Pulmonary artery endothelial cell (primary cell): ENCODE results near the gene CALCOCO1. TPM values are rescaled to one million over a fixed set of nuclear protein-coding genes. Genes with fewer than 3 reads are reported as not detected.
A peak's percentile ranks its signal among the peaks of the same experiment; 100 is the strongest.
"Not testable (repeated sequence)": the region's sequence is repeated elsewhere in the genome, so short reads cannot be mapped to it uniquely, and the experiment has no call there.

ENCODE experiments used
- DNase-seq: peaks from one replicate; pipeline ENCODE4 v3.0.0-alpha.2; 2011; ENCODE audit warnings: low read depth, low spot score
- total RNA-seq: library from RNA; depleted of rRNA; stranded (reverse); fragments of >200 nt; gene quantifications from 2 replicates; pipeline ENCODE4 v1.2.3, GENCODE V29; 2014

Gene CALCOCO1, protein sequence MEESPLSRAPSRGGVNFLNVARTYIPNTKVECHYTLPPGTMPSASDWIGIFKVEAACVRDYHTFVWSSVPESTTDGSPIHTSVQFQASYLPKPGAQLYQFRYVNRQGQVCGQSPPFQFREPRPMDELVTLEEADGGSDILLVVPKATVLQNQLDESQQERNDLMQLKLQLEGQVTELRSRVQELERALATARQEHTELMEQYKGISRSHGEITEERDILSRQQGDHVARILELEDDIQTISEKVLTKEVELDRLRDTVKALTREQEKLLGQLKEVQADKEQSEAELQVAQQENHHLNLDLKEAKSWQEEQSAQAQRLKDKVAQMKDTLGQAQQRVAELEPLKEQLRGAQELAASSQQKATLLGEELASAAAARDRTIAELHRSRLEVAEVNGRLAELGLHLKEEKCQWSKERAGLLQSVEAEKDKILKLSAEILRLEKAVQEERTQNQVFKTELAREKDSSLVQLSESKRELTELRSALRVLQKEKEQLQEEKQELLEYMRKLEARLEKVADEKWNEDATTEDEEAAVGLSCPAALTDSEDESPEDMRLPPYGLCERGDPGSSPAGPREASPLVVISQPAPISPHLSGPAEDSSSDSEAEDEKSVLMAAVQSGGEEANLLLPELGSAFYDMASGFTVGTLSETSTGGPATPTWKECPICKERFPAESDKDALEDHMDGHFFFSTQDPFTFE
- total RNA-seq = 42.0 and 58.7 TPM in 2 replicates

DNA sequence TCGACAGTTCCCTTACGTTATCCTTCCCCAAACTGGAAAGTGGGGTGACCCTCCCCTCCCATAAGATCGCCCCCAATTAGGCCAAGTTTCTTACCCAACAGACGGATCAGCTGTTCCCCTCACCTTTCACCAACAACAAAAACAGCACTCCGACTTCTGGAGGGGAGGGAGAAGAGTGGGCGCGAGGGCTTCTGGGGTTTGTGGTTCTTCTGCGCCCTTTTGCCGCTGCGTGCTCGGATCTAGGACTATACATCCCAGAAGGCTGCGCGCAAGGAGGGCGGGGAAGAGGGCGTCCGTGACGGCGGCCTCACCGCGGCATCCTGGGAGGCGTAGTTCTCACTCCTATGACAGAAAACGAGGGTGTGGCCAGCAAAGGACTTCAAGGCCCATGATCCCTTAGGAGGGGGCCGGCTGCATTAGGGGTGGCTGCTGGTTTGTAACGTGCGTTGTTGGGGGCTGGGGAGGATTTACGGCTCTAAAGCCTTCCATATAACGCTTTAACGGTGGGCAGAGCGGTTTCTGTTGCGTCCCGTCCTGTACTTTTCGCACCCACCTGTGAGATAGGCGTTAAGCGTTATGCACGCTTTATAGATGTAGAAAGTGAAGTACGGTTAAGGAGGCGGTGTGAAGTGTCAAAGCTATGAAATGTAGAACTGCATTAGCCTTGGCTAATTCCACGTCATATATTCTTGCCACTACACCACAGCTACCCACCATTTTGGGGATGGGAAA is at the start of gene CALCOCO1:
Gene CALCOCO1 (minus strand): TSS at position 143 of the 732 bp plus-strand sequence. CDS start 2,210 bp downstream, outside the sequence.
- peak; percentile 92 for DNase-seq

DNA sequence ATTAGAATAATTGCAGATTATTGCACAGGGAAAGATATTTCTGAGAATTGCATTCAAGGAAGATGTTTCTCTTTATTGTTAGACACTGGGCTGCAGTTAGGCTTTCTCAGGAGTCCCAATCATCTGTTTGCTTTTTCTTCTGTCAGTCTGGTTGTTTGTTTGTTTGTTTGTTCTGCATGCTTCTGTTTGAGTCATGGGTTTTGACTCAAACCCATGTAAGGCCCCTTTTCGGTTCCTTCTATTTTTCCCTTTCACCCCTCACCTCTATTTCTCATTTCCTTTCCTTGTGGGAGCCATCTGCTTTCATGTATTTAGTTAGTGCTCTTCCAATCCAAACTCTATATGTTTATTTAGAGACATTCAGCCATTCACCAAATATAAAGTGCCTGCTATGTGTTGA is 49.6 kb upstream of the CALCOCO1 start:
- no peak for DNase-seq

DNA sequence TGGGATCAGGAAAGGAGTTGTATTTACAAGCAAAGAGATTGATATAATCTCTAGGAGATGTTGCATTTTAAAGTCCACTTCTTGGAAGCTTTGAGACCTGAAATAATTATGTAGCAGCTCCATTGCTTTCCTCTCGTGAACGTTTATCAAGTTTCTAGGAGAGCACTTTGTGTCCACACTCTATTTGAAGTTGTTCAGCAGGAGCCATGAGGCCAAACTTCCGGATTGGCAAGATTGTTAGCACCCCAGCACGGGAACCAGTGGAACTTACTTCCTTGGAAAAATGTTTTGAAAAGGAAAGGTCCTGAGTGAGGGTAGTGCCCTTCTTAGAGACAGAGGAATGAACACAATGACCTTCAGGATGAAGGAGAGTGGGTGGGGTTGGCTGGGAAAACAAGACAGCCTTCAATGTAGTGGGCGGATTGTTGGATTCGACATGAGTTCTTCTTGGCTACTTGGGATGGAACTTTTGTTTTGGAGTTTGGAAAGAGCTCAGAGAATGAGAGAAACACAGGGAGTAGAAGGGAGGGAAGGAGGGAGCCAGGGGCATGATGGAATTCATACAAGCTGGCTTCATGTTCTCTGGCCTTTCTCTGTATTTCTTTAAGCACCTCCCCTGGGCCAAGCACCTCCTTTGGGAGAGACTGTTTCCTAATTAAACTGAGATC is 48.4 kb upstream of the CALCOCO1 start:
- no peak for DNase-seq

DNA sequence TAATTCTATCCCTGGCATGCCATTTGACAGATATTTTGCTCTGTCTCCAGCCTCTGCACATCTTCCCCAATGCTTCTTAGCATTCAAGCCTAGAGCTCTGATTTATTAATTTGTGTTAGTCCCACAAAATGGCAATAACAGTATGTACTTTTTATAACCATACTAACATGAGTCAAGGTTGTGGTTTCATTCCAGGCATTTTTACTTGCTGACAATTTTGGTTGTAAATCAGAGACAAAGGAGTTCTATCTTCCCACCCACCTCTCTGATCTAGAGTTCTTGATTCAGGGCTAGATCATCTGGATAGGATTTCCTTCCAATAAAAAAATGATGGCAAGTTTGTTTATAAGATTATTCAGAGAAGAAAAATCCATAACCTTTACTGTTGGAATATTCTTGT is 43.0 kb upstream of the CALCOCO1 start:
- DNase-seq = no peak

DNA sequence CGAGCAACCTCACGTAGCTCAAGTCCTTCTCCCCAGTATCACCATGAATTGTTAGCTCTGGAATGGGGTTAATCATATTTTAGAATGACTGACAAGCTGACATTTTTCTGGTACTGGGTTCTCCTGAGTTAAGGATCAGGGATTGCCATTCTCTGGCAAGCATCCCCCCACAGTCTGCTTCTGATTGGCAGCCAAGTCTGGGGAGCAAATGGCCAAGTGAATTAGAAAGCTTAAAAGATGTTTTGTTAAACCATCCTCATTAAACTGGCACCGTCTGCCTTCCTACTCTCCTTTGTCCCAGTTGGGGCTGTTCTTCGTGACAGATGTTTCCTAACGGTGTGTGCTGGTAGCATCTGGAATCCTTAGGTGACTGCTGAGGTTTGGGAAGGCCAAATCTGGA is 41.7 kb upstream of the CALCOCO1 start:
- DNase-seq = no peak

DNA sequence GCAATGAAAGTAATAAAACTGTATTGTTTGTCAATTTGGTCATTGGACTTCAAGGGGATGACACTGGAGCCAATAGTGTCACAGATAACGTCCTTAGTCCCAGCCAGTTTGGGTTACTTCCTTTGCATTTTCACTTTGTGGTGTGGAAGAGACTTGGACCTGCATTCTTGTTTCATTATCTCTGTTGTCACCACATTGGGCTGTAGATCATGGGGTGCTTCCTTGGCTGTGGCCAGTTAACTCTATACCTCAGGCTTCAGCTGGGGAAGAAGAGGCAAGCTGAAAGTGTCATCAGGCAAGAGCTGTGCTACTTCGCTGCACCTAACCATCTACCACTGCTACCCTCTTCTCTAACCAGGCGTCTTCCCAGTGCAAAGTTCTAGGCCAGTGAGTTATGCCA is 39.6 kb upstream of the CALCOCO1 start:
- no peak for DNase-seq

DNA sequence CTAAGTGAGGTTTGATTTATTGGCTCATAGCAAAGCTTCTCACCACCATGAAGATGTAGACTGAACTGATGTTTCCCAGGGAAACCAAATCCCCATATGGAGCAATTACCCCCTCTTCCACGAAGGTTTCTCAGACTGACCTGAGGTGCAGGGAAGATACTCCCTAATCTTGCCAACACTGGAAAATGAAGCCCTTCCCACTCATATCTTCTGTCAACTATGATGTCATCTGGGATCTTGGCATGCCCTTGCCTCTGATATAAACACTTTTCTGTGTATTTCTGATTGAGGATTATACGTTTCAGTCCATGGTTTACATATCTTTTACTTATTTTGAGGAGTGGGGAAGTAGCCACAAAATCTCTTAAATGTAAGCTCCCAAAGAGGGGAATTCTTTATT is 38.6 kb upstream of the CALCOCO1 start:
- DNase-seq = no peak

DNA sequence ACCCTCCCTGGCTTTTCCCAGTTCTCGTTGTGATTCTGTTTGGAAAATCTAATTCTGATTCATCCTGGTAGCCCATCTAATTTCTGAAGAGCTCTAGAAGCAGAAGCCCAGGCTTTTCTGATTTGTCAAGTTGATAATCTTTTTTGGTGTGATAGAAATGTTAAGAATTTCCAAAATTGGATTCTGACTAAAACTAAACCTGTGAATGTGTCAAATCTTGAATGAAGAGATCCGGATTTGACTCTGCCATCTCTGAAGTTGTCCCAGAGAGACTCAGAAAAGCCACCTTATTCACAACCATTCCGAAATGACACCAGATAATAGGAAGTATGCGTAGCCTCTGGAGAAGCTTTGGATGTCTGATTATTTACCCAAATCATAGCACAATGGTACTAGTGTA is 37.4 kb upstream of the CALCOCO1 start:
- no peak for DNase-seq

DNA sequence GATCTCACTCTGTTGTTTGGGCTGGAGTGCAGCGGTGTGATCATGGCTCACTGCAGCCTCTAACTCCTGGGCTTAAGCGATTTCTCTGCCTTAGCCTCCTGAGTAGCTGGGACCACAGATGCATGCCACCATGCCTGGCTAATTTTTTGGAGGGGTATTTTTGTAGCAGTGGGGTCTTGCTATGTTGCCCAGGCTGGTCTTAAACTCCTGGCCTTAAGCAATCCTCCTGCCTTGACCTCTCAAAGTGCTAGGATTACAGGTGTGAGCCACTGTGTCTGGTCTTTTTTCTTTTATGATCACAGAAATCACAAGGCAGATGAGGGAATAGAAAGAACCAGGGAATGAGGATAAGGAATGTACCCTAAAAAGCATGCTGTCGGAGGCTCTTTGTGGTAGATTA is 35.5 kb upstream of the CALCOCO1 start:
- not testable (repeated sequence) for DNase-seq

DNA sequence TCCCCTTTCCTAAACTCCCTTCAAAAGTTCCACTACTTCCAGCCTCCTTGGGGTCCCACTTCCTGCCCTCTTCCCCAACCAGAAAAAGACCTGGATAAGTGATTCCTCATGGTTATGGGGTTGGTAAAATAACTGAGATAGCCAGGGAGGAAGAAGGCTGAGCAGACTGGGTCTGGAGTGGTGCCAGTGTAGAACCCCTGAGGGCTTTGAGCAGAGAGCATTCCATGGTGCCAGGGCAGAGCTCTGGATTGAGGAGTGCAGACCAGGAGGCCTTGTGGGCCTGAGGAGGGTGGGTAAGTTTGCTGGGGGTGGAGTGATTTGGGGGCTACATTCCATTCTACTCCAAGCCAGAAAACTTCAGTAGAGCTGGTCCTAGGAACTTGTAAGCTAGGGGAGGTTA is 34.1 kb upstream of the CALCOCO1 start:
- DNase-seq = no peak

DNA sequence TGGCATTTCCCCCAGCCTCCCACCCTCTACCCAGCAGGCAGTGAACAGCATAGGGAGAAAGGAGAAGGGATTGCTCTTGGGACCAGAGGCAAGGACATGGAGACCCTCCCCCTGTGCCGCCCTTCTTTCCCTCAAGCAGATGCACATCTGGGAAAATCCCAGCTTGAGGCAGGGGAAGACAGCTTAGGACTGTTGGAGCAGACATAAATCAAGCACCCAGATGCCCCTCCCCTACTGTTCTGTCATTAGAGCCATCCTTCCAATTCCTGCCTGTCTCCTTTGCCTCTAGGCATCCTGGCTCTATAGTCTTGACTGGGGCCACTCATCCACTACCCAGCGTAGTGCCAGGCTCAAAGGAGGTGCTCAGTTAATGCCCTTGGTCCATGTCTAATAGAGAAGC is 32.0 kb upstream of the CALCOCO1 start:
- DNase-seq = no peak

DNA sequence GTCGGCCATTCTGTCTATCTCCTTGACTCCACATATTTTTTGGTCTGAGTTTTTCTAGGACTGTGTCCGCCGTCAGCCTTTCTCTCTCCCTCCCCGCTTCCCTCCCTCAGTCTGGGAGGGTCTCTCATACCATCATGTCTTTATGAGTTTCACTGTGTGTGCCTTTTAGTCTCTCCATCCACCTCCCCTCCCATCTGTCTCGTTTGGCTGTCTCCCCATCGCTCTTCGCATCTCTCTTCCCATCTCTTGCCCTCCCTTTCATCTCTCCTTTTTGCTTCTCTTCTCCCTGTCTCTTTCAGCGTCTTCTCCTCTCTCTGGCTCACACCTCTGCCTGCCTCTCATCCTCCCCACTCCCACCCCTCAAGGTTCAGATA is 31.5 kb upstream of the CALCOCO1 start:
- DNase-seq = no peak

DNA sequence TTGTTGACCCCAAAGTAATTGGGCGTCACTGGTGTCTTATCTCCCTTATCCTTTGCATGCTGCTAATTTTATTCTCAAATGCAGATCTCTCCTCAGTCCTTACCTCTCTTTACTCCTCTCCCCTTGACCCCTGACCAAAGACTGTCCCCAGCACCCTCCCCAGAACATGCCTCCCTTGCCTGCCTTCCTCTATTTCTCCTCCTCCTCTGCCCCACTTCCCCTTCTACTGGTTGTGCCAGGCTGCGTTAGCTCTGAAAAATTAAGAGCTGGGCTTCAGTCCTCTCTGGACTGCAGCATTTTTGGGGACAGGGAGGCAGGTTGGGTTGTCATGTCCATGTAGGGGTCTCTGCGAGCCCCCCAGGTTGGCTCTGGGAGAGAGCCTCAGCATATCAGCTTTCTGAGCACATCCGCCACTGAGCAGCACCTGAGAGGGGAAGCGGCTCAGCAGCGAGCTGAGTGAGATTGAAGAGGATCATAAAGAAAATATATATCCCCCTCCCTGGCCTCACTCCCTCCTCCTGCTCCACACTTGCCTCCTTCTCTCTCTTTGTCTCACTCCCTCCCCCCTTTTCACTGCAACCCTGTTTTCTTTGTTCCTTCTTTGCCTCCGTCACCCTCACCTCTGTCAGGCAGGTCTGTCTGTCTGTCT is 31.0 kb upstream of the CALCOCO1 start:
- DNase-seq = no peak

DNA sequence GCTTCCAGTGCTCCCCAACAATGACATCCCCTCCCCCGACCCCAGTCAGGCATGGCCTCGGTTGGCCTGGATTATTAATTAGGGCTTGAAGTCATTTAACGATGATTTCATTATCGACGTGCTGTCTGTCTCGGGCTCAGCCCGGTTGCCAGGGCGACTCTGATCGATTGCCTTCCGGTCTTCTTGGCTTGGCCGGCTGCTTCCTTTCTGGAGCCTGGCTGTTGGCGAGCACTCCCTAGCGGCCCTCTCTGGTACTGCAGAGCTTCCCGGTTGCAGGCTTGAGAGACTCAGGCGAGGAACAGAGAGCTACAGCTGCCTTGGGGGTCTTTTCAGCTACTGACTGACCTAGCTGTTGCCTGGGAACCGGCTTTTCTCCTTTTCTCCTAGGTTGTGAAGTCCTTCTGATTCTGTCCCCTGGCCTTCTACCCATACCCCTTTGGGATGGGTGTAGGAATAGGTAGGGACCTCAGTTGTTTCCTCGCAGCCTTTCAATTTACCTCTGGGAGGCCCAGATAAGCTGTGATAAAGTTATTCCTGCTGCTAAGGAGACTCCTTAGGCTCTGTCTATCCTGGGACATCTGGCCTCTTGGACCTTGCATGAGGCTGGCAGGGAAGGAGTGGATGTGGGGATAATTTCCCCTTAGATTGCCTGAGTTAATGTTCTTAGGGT is 30.0 kb upstream of the CALCOCO1 start:
- DNase-seq = no peak

DNA sequence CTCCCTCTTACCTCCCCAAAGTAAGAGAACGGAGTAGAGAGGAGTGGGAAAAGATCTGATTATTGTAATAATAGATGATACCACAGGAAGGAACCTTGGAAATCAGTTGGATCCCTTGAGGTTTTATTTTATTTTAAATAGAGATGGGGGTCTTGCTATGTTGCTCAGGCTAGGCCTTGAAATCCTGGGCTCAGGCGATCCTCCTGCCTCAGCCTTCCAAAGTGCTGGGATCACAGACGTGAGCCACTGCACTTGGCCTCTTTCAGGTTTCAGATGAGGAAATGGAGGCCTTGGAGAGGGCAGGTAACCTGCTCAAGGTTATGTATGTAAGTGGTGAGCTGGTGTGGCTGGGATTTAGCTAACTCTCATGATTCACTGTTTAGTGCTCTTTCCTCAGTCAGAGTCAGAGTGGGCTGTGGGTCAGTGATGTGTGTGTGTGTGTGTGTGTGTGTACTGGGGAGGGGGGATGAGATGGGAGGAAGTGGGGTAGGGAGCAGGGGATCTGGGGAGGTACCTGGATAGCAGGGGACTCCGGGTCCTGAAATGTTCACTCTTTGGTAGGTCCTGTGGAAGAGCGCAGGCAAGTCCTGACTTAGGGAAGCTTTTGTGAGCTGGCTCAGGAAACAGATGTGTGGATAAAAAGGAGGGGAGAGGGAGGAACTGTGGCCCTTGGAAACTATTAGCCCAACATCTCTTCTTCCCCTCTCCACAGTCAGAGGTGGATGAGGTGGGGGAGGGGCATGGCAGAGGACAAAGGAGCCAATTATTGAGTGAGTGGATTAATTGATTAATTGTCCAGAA is 29.2 kb upstream of the CALCOCO1 start:
- DNase-seq = no peak

DNA sequence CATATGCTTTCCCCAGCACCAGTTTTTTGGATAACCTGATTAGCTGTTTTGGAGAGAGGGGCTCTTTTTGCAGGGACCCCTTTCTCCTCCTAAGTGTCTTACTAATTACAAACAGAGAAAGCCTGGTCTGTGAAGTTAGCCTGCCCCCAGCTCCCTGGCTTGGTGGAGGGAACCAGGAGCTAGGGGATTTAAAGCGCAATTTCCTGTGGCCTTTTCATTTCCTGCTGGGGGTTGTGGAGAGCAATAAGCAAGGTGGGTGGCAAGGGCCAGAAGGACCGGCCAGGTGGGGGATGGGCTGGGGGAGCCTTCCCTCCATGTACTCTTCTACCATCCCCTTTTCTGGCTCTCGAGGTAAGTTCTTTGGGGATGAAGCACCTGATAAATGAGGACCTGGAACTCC is 28.6 kb upstream of the CALCOCO1 start:
- DNase-seq = no peak

DNA sequence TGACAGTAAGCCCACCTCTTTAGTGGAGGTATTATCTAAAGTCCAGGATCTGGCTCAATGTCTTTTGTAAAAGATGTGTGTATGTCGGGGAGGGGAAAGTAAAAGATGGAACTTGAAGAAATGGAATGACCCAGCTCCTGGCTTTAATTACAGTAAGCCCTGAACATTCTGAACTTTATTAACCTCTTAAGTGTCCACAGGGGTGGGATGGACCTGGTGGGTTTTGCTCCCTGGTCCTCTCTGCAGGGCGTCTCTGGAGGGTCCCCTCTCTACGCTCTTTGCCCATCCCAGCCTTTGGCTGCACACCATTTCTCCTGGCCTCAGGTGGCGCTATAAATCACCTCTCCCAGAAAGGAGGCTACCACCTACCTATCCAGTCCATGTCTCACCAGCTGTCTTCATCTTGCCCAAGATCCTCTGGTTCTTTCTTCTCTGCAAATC is 28.2 kb upstream of the CALCOCO1 start:
- no peak for DNase-seq

DNA sequence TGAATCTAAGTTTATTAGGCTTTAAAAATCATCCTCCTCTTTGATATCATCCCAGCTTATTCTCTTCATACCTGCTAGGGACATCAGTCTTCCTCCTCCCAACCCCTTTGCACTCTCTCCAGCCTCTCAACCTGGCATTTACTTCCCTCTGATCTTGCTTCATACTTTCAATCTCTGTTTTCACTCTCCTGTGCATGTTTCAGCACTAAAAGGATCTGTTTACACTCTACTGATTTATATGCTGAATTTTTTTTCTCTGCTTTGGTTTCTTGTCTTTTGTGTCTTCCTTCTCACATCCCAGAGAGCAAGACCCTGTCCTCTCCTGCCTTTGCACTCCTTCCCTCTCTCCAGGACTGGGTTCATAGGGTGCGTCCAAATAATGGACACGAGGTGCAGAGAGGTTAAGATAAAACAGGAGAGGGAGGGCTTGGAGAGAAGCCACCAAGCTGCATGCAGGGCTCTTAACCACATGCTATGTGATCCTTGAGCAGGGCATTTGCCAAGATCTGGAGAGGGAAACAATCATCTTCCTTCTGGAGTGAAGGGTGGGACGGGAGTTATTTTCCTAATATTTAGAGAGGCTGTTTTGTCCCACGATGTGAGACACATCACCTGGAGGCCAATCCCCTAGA is 27.5 kb upstream of the CALCOCO1 start:
- DNase-seq = no peak

DNA sequence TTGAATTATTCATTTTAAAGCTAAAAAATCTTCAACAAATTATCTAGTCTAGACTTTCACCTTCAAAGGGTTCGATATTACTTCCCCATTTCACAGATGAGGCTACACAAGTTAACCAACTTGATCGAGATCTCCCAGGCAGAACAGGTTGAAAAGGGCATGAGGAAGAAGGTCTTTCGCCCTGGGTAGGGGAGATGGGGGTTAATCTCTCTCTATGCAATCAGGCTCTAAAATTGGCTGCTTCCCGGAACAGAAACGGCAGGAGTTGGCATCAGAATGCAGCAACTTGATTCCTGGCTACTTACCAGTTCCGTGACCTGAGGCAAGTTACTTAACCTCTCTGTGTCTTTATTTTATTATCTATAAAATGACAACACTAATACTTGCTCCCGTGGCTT is 26.9 kb upstream of the CALCOCO1 start:
- DNase-seq = no peak
